Breast epithelium (tissue), 4 donors: ENCODE measurements around the gene VKORC1L1. TPM values are rescaled to one million over a fixed set of nuclear protein-coding genes. Genes with fewer than 3 reads are reported as not detected.
"Not testable (repeated sequence)": the region's sequence is repeated elsewhere in the genome, so short reads cannot be mapped to it uniquely, and the experiment has no call there.

Experiments used
- DNase-seq, 2 donors: peaks; one replicate each; pipeline ENCODE4 v3.0.0-alpha.2; 2019; ENCODE audit warnings: low spot score in 2 of 2
- H3K27ac ChIP-seq, 2 donors: fragments of 200-600 bp; sonication (generic) in 1 of 2; one replicate each; pipeline ENCODE4 v1.5.1; 2016 to 2019; ENCODE audit warnings: mild to moderate bottlenecking in 1 of 2
- H3K27me3 ChIP-seq, 2 donors: fragments of 200-600 bp; sonication (generic) in 1 of 2; one replicate each; pipeline versions ENCODE4 v1.5.1 to v1.6.0; 2017 to 2019; ENCODE audit warnings: control low read depth in 1 of 2, mild to moderate bottlenecking in 1 of 2
- H3K36me3 ChIP-seq: fragments of 200-600 bp; one replicate; pipeline ENCODE4 v1.5.1; 2019
- H3K4me1 ChIP-seq, 2 donors: fragments of 200-600 bp; sonication (generic); one replicate each; pipeline ENCODE4 v1.5.1; 2016 to 2019; ENCODE audit warnings: control low read depth in 1 of 2
- H3K4me3 ChIP-seq, 3 donors: fragments of 200-600 bp; sonication (generic); 1 replicate in 2 of 3; 2 replicates in 1 of 3; pipeline ENCODE4 v1.5.1; 2016 to 2019; ENCODE audit warnings: mild to moderate bottlenecking in 3 of 3, moderate library complexity in 2 of 3
- H3K9me3 ChIP-seq, 2 donors: fragments of 200-600 bp; sonication (generic) in 1 of 2; one replicate each; pipeline ENCODE4 v1.5.1; 2016 to 2019; ENCODE audit warnings: control low read depth in 1 of 2
- CTCF ChIP-seq, 3 donors: fragments of 450-650 bp; IDR thresholded peaks; one replicate each; pipeline ENCODE4 v1.5.1; 2016 to 2017; ENCODE audit warnings: antibody characterized with exemption in 3 of 3, mild to moderate bottlenecking in 3 of 3, moderate library complexity in 3 of 3
- POLR2A ChIP-seq: fragments of 450-650 bp; IDR thresholded peaks from one replicate; pipeline ENCODE4 v1.6.1; 2016; ENCODE audit warnings: antibody characterized with exemption, mild to moderate bottlenecking, moderate library complexity
- POLR2AphosphoS5 ChIP-seq, 3 donors: sonication (generic); formaldehyde crosslinking; IDR thresholded peaks; one replicate each; pipeline ENCODE4 v1.6.1; 2017; ENCODE audit warnings: antibody characterized with exemption in 3 of 3
- intact Hi-C: fragments of 100-400 bp; cut with DNase I; formaldehyde crosslinking; loops from one replicate; pipeline ENCODE4 v1.15.1; 2023; ENCODE audit warnings: low total_unique reads
- total RNA-seq, 3 donors: library from RNA; depleted of rRNA; stranded (reverse); fragments of >200 nt; gene quantifications; one replicate each; pipeline ENCODE4 v1.1.0, GENCODE V29; 2016

Gene VKORC1L1
- total RNA-seq, 3 donors from 2014 or later, result 21.1 to 84.5 (median 25.9) TPM

- DNase-seq, result no peak
- Histone ChIP-seq H3K4me1 (no peaks in the 10 kb centered on the region), H3K4me3 (no peak overlapping the region), H3K27me3 (no peaks in the 10 kb centered on the region), H3K36me3 (no peaks in the 10 kb centered on the region), H3K9me3 (no peaks in the 10 kb centered on the region), H3K27ac (no peak overlapping the region)
- intact Hi-C loops, result no loop called here
- TF ChIP-seq POLR2AphosphoS5 (IDR thresholded peaks at IDR 0.05) (no peak), CTCF (IDR thresholded peaks at IDR 0.05) (no peak), POLR2A (no peak)
These were observed 20.0 kb downstream of the VKORC1L1 start for GRCh38 chr7:65892835-65893234.

- H3K9me3 ChIP-seq, result no peaks in the 10 kb centered on the region
- intact Hi-C loops, result no loop called here
- no peaks in the 10 kb centered on the region for H3K36me3 ChIP-seq
- no peak for DNase-seq
- H3K27me3 ChIP-seq, result no peaks in the 10 kb centered on the region
- H3K4me3 ChIP-seq, result no peak overlapping the region
- no peaks in the 10 kb centered on the region for H3K4me1 ChIP-seq
- TF ChIP-seq POLR2AphosphoS5 (IDR thresholded peaks at IDR 0.05), result no peak
- TF ChIP-seq CTCF (IDR thresholded peaks at IDR 0.05), result no peak
- TF ChIP-seq POLR2A, result no peak
- no peak overlapping the region for H3K27ac ChIP-seq
These were observed 23.5 kb downstream of the VKORC1L1 start for GRCh38 chr7:65896279-65896870.

- H3K27me3 ChIP-seq, intact Hi-C loops, H3K4me1 ChIP-seq, H3K4me3 ChIP-seq, DNase-seq, H3K9me3 ChIP-seq, H3K27ac ChIP-seq, H3K36me3 ChIP-seq: not testable (repeated sequence)
These were observed 24.4 kb downstream of the VKORC1L1 start for GRCh38 chr7:65897289-65897688.

- DNase-seq, H3K27ac ChIP-seq, H3K4me3 ChIP-seq, H3K9me3 ChIP-seq, intact Hi-C loops, H3K27me3 ChIP-seq, H3K4me1 ChIP-seq, H3K36me3 ChIP-seq: not testable (repeated sequence)
These were observed 26.0 kb downstream of the VKORC1L1 start for GRCh38 chr7:65898677-65899447.

DNA sequence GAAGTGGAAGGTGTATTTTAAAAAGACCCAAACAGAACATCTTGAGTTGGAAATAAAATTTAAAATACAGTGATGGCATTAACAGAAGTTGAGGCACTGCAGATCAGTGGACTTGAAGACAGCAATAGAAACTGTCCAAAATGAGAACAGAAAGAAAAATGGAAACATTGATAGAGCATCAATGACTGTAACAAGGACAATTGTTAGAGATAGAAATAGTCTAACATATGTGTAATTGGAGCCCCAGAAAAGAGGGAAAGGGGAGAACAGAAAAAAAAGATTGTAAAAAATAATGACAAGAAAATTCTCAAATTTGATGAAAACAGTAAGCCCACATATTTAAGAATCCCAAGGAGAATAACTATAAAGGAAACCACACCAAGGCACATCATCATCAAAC is 29.4 kb downstream of the VKORC1L1 start:
- TF ChIP-seq CTCF (IDR thresholded peaks at IDR 0.05) (no peak), POLR2AphosphoS5 (IDR thresholded peaks at IDR 0.05) (no peak), POLR2A (no peak)
- no peaks in the 10 kb centered on the region for H3K27me3 ChIP-seq
- no peak for DNase-seq
- no peak overlapping the region for H3K4me3 ChIP-seq
- intact Hi-C loops, result no loop called here
- peaks cover 0 to 6% of the 10 kb centered on the region in 2 donors for H3K9me3 ChIP-seq
- no peak overlapping the region for H3K27ac ChIP-seq
- no peaks in the 10 kb centered on the region for H3K36me3 ChIP-seq
- H3K4me1 ChIP-seq, result no peaks in the 10 kb centered on the region

- TF ChIP-seq POLR2A, result no peak
- no peak for TF ChIP-seq CTCF (IDR thresholded peaks at IDR 0.05)
- TF ChIP-seq POLR2AphosphoS5 (IDR thresholded peaks at IDR 0.05), result no peak
- no peak for DNase-seq
These were observed 34.8 kb downstream of the VKORC1L1 start for GRCh38 chr7:65907501-65908198.

More at GRCh38 chr7:65907501-65908198, 34.8 kb downstream of the VKORC1L1 start:
- H3K36me3 ChIP-seq, result no peaks in the 10 kb centered on the region
- no peak overlapping the region for H3K27ac ChIP-seq
- intact Hi-C loops, result no loop called here
- H3K4me3 ChIP-seq, result no peak overlapping the region
- peaks cover 0 to under 1% of the 10 kb centered on the region in 2 donors for H3K9me3 ChIP-seq
- H3K4me1 ChIP-seq, result no peaks in the 10 kb centered on the region
- no peaks in the 10 kb centered on the region for H3K27me3 ChIP-seq
